ENCODE results near the gene PAWR.

DNA sequence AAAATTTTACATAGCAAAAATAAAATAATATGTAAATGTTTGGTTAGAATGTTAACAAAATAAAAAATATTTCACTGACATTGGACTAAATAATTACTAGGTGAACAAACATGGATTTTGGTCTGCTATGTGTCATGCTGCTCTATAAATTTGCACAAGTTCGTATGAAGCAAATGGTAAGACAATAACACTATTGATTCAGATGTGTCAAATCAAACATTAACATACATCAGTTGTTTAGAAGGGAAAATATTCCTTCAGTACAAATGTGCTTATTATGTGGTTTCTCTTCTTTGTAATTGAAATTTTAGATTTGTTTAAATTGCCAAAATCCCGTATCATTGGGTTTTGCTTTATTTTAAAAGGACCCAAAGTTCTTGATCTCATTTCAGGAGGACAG is 46.9 kb downstream of the PAWR start:
- TF ChIP-seq, protein P1, sequence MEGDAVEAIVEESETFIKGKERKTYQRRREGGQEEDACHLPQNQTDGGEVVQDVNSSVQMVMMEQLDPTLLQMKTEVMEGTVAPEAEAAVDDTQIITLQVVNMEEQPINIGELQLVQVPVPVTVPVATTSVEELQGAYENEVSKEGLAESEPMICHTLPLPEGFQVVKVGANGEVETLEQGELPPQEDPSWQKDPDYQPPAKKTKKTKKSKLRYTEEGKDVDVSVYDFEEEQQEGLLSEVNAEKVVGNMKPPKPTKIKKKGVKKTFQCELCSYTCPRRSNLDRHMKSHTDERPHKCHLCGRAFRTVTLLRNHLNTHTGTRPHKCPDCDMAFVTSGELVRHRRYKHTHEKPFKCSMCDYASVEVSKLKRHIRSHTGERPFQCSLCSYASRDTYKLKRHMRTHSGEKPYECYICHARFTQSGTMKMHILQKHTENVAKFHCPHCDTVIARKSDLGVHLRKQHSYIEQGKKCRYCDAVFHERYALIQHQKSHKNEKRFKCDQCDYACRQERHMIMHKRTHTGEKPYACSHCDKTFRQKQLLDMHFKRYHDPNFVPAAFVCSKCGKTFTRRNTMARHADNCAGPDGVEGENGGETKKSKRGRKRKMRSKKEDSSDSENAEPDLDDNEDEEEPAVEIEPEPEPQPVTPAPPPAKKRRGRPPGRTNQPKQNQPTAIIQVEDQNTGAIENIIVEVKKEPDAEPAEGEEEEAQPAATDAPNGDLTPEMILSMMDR (IDR thresholded peaks at IDR 0.05): no peak
- TF ChIP-seq POLR2AphosphoS5 (IDR thresholded peaks at IDR 0.05): no peak
- no peak for TF ChIP-seq EP300 (IDR thresholded peaks at IDR 0.05)
- TF ChIP-seq POLR2A (IDR thresholded peaks at IDR 0.05): no peak
